Body of pancreas (tissue), 4 donors: ENCODE measurements around the gene DKK2. TPM values are rescaled to one million over a fixed set of nuclear protein-coding genes. Genes with fewer than 3 reads are reported as not detected.
A peak's percentile ranks its signal among the peaks of the same experiment; 100 is the strongest.

Experiments used
- ATAC-seq: fragments of 150-250 bp; one replicate; pipeline ENCODE4 v1.9.1; 2016
- DNase-seq, 4 donors: peaks; one replicate each; pipeline ENCODE4 v3.0.0-alpha.2; 2019
- H3K27ac ChIP-seq, 4 donors: fragments of 200-600 bp; sonication (generic); 1 replicate in 3 of 4; 2 replicates in 1 of 4; pipeline versions ENCODE4 v1.5.1 to v1.6.1; 2016 to 2019; ENCODE audit warnings: mild to moderate bottlenecking in 1 of 4, mixed read lengths in 1 of 4, moderate library complexity in 1 of 4
- H3K27me3 ChIP-seq, 2 donors: fragments of 200-600 bp; sonication (generic); one replicate each; pipeline ENCODE4 v1.6.0; 2016; ENCODE audit warnings: mild to moderate bottlenecking in 1 of 2
- H3K36me3 ChIP-seq, 2 donors: fragments of 200-600 bp; sonication (generic); replicated peaks in 1 of 2; 2 replicates each; pipeline ENCODE4 v1.5.1; 2016; ENCODE audit warnings: low read depth in 2 of 2; ENCODE audit not compliant: insufficient read depth in 1 of 2
- H3K4me1 ChIP-seq: fragments of 200-600 bp; sonication (generic); one replicate; pipeline ENCODE4 v1.6.0; 2016
- H3K4me3 ChIP-seq, 2 donors: fragments of 200-600 bp; sonication (generic); 1 replicate in 1 of 2; 2 replicates in 1 of 2; pipeline ENCODE4 v1.5.1; 2016 to 2019
- H3K9me3 ChIP-seq, 3 donors: fragments of 200-600 bp; sonication (generic); 1 replicate in 2 of 3; 2 replicates in 1 of 3; pipeline ENCODE4 v1.5.1; 2016
- POLR2A ChIP-seq, 3 donors: fragments of 450-650 bp; IDR thresholded peaks; one replicate each; pipeline ENCODE4 v1.6.1; 2016; ENCODE audit warnings: antibody characterized with exemption in 3 of 3, mild to moderate bottlenecking in 2 of 3
- WGBS, 2 donors: methylation state at CpG; one replicate each; pipeline ENCODE4 v1.1.5; 2017; 5-methylcytosine and 5-hydroxymethylcytosine counted together
- intact Hi-C: fragments of 100-400 bp; cut with DNase I; formaldehyde crosslinking; loops from one replicate; pipeline ENCODE4 v1.15.1; 2023
- total RNA-seq, 2 donors: library from RNA; depleted of rRNA; stranded (reverse); fragments of >200 nt; gene quantifications; one replicate each; pipeline ENCODE4 v1.1.0, GENCODE V29; 2016
- TF ChIP-seq, protein P1 (sequence below), 7 experiments: fragments of 450-650 bp in 4 of 7; fragments of 200-600 bp in 3 of 7; sonication (generic) in 3 of 7; IDR thresholded peaks; one replicate each; pipeline ENCODE4 v1.5.1; 2016 to 2019; ENCODE audit warnings: antibody characterized with exemption in 7 of 7

Gene DKK2, protein sequence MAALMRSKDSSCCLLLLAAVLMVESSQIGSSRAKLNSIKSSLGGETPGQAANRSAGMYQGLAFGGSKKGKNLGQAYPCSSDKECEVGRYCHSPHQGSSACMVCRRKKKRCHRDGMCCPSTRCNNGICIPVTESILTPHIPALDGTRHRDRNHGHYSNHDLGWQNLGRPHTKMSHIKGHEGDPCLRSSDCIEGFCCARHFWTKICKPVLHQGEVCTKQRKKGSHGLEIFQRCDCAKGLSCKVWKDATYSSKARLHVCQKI
- under 1 TPM in 1 of 2 donors, not detected in 1; 0.52 TPM for total RNA-seq

DNA sequence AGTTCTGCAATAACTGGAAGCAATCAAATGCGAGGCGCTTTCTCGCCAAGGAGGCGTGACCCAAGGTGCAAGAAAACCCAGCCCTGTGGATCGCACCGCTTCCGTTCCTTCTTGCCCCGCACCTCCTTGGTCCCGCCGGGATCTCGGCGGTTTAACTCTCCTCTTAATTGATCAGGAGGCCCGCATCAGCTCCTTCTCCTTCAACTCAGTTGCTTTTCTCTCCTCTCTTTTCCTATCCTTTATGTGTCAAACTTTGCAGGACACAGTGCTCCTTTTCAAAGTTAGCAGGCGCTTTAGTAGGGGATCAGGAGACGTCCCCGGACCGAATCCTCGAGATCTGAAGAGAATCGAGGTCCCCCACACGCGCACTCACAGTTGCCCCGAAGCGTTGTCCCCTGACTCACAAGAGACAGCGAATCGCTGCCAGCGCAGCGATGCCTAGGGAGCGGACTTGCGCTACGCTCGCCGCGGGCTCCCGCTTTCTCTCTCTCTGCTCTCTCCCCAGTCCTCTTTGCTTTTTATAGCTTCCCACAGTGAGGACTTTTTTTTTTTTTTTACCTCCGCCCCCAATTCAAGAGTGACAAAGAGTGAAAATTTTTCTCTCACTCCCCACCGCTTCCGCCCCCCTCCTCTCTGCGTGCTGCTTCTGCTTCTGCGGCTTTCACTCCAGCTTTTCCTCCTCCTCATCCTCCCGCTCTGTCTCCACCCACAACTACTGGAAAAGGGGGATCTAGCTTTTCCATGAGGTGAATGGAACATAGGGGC, at the start of gene DKK2:
Gene DKK2, minus strand, starts transcription at position 495 of the 765 bp plus-strand sequence. CDS start 722 bp downstream, outside the sequence.
- 0 to 3% methylated on average over 40 of the region's 40 CpGs for WGBS, 2 donors
- intact Hi-C loops, result no loop called here
- H3K4me3 ChIP-seq, result no peak within 1 kb of the TSS
- H3K9me3 ChIP-seq, result no peaks in the 10 kb centered on the region
- ATAC-seq (no peak), DNase-seq (peak in 3 of 4 donors; percentile 13 to 38 (median 15))
- H3K27ac ChIP-seq, result no peak within 1 kb of the TSS
- TF ChIP-seq, protein P1, sequence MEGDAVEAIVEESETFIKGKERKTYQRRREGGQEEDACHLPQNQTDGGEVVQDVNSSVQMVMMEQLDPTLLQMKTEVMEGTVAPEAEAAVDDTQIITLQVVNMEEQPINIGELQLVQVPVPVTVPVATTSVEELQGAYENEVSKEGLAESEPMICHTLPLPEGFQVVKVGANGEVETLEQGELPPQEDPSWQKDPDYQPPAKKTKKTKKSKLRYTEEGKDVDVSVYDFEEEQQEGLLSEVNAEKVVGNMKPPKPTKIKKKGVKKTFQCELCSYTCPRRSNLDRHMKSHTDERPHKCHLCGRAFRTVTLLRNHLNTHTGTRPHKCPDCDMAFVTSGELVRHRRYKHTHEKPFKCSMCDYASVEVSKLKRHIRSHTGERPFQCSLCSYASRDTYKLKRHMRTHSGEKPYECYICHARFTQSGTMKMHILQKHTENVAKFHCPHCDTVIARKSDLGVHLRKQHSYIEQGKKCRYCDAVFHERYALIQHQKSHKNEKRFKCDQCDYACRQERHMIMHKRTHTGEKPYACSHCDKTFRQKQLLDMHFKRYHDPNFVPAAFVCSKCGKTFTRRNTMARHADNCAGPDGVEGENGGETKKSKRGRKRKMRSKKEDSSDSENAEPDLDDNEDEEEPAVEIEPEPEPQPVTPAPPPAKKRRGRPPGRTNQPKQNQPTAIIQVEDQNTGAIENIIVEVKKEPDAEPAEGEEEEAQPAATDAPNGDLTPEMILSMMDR (IDR thresholded peaks at IDR 0.05), result no peak
- TF ChIP-seq POLR2A (IDR thresholded peaks at IDR 0.05), result no peak
- H3K4me1 ChIP-seq, result peaks cover 35% of the 10 kb centered on the region
- H3K27me3 ChIP-seq, result peaks cover 0 to 24% of the 10 kb centered on the region in 2 donors
- H3K36me3 ChIP-seq, result no peaks in the 10 kb centered on the region

DNA sequence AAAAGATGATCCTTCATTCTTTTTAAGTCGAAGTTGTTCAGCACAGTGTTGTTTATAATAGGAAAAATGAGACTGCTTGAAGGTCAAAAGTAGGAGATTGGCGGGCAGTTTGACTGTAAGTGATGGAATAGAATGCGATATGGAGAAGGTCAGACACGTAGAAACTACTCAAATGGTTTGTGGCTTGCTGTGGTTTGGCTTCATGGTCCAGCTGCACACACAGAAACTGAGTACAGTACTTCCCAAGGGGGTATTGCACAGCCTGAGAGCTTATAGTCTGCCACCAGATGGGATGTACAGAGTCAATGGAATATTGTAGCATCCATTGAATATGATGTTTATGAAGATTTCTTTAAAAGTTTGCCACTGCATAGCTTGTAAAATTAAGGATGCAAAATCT, 41.1 kb upstream of the DKK2 start:
- no peak overlapping the region for H3K4me3 ChIP-seq
- no peaks in the 10 kb centered on the region for H3K4me1 ChIP-seq
- no peaks in the 10 kb centered on the region for H3K36me3 ChIP-seq
- no peaks in the 10 kb centered on the region for H3K27me3 ChIP-seq
- intact Hi-C loops, result no loop called here
- TF ChIP-seq, protein P1 (IDR thresholded peaks at IDR 0.05), result no peak
- no peak for TF ChIP-seq POLR2A (IDR thresholded peaks at IDR 0.05)
- H3K27ac ChIP-seq, result no peak overlapping the region
- H3K9me3 ChIP-seq, result no peaks in the 10 kb centered on the region
- ATAC-seq (no peak), DNase-seq (no peak)
- WGBS, 2 donors, result 65 to 72% methylated on average over 4 of the region's 4 CpGs

DNA sequence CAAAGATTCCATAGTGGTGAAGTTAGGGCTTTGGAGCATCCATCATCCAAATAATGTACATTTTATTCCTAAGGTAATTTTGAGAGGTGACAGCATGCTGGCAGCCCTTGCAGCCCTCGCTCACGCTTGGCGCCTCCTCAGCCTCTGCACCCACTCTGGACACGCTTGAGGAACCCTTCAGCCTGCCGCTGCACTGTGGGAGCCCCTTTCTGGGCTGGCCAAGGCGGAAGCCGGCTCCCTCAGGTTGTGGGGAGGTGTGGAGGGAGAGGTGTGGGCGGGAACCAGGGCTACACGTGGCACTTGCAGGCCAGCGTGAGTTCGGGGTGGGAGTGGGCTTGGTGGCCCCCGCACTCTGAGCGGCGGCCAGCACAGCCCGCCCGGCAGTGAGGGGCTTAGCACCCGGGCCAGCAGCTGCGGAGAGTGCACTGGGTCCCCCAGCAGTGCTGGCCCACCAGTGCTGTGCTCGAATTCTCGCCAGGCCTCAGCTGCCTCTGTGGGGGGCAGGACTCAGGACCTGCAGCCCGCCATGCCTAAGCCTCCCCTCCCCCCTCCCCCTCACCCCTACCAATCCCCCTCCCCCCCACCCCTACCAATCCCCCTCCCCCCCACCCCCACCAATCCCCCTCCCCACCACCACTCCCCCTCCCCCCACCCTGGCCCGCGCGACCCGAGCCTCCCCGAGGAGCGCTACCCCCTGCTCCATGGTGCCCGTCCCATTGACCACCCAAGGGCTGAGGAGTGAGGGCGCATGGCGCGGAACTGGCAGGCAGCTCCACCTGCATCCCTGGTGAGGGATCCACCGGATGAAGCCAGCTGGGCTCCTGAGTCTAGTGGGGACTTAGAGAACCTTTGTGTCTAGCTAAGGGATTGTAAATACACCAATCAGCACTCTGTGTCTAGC, 37.0 kb upstream of the DKK2 start:
- WGBS, 2 donors, result 87 to 89% methylated on average over 23 of the region's 32 CpGs
- Histone ChIP-seq H3K27me3 (no peaks in the 10 kb centered on the region), H3K27ac (no peak overlapping the region), H3K9me3 (no peaks in the 10 kb centered on the region), H3K4me1 (no peaks in the 10 kb centered on the region), H3K36me3 (no peaks in the 10 kb centered on the region), H3K4me3 (no peak overlapping the region)
- intact Hi-C loops, result no loop called here
- no peak for ATAC-seq
- DNase-seq, result no peak
- TF ChIP-seq, protein P1 (IDR thresholded peaks at IDR 0.05), result no peak
- no peak for TF ChIP-seq POLR2A (IDR thresholded peaks at IDR 0.05)

DNA sequence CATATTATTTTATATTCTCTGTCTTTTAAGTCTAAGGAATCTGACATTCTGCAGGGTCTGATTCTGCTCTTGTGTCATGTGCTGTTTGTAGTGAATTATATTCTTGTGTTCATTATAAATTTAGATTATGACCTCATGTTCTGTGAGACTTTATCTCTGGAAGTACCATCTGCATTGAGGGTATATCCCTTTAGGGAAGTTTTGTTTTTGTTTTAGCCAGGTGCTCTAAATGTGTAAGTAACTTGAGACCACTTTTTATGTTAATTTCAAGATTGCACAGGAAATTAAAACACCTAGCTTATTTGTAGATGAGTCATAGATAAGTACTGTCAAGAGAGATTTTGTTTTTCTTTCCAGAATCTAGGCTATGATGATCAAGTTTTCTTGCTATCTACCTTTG, 35.0 kb upstream of the DKK2 start:
- intact Hi-C loops, result no loop called here

More for the DNA sequence above, 35.0 kb upstream of the DKK2 start:
- TF ChIP-seq, protein P1 (IDR thresholded peaks at IDR 0.05), result no peak
- no peak for TF ChIP-seq POLR2A (IDR thresholded peaks at IDR 0.05)
- no peak for ATAC-seq
- H3K27ac ChIP-seq, result no peak overlapping the region
- H3K4me1 ChIP-seq, result no peaks in the 10 kb centered on the region
- H3K9me3 ChIP-seq, result no peaks in the 10 kb centered on the region
- no peak overlapping the region for H3K4me3 ChIP-seq
- no peak for DNase-seq
- H3K36me3 ChIP-seq, result no peaks in the 10 kb centered on the region
- H3K27me3 ChIP-seq, result no peaks in the 10 kb centered on the region
